NCI-H128 (cell line): Measurements from ENCODE around the gene ZSWIM6.

Experiments used
- DNase-seq: peaks from one replicate; lab custom pipeline; 2025; ENCODE audit not compliant: unreplicated experiment; lab: John Stamatoyannopoulos, UW

The ZSWIM6 gene

GRCh38 chr5:61586096-61587084 is 254.3 kb downstream of the ZSWIM6 start:
- no peak for DNase-seq

GRCh38 chr5:61587125-61587524 is 255.1 kb downstream of the ZSWIM6 start:
- DNase-seq: no peak

GRCh38 chr5:61588216-61588615 is 256.2 kb downstream of the ZSWIM6 start:
- no peak for DNase-seq

- DNase-seq: no peak
Observed at GRCh38 chr5:61589946-61590345, 257.9 kb downstream of the ZSWIM6 start.

- DNase-seq: no peak
Observed at GRCh38 chr5:61590473-61590872, 258.4 kb downstream of the ZSWIM6 start.

GRCh38 chr5:61591859-61592258 is 259.8 kb downstream of the ZSWIM6 start:
- DNase-seq: no peak

- no peak for DNase-seq
Observed at GRCh38 chr5:61595426-61595825, 263.4 kb downstream of the ZSWIM6 start.
